GM12878 (cell line): ENCODE data around the gene FUZ.

Experiments
- BHLHE40 ChIP-seq, 2 experiments: fragments of 450-650 bp in 1 of 2; IDR thresholded peaks; 2 replicates each; pipeline ENCODE4 v1.6.1; 2011 to 2017; ENCODE audit warnings: low read depth in 2 of 2, borderline replicate concordance in 1 of 2, improper control_type of control experiment in 1 of 2, low read length in 1 of 2, mild to moderate bottlenecking in 1 of 2
- CTCF ChIP-seq, 3 experiments: IDR thresholded peaks in 2 of 3; conservative IDR thresholded peaks in 1 of 3; 2 replicates each; pipeline ENCODE4 v1.5.1; 2011; ENCODE audit warnings: low read depth in 3 of 3, low read length in 3 of 3, mild to moderate bottlenecking in 3 of 3, control low read depth in 2 of 3, moderate library complexity in 2 of 3, inconsistent platforms in 1 of 3, mixed read lengths in 1 of 3; ENCODE audit not compliant: control insufficient read depth in 2 of 3, insufficient read depth in 1 of 3; ENCODE audit errors: extremely low read depth in 1 of 3
- ZBTB33 ChIP-seq: fragments of 450-650 bp; IDR thresholded peaks from 2 replicates; pipeline ENCODE4 v1.6.1; 2017; ENCODE audit warnings: mild to moderate bottlenecking
- ZSCAN29 ChIP-seq: fragments of 450-650 bp; IDR thresholded peaks from 2 replicates; pipeline ENCODE4 v1.6.1; 2017; ENCODE audit warnings: mild to moderate bottlenecking, moderate library complexity

DNA sequence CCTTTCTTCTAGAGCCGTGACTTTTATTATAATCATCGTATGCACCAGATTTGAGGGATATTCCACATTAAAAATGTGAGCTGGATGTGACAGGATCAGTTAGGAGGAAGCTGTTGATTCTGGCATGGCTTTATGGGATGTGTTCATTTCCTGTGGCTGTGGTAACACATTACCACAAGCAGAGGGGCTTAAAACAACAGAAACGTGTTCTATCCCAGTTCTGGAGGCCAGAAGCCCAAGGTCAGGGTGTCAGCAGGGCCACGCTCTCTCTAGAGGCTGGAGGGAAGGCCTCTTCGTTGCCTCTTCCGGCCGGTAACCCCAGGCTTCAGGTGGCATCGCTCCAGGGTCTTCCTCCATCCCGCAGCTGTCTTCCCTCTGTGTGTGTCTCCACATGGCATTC, 19.5 kb upstream of the FUZ start:
- TF ChIP-seq CTCF (IDR thresholded peaks at IDR 0.05 in 2 of 3, conservative IDR thresholded peaks at IDR 0.05 in 1 of 3; ENCODE audit: control insufficient read depth in 2 of 3, extremely low read depth in 1 of 3, insufficient read depth in 1 of 3, low read depth in 3 of 3, low read length in 3 of 3) (no peak), ZSCAN29 (no peak), BHLHE40 (IDR thresholded peaks at IDR 0.05; ENCODE audit: borderline replicate concordance in 1 of 2, low read depth in 2 of 2, low read length in 1 of 2) (no peak), ZBTB33 (no peak)
